Neural cell (in vitro differentiated cells): ENCODE results near the gene CACTIN. TPM values are rescaled to one million over a fixed set of nuclear protein-coding genes. Genes with fewer than 3 reads are reported as not detected.

Experiments used
- H2AFZ ChIP-seq: fragments of 200-600, 300-800 bp; sonication (generic), shearing (Covaris generic); 2 replicates; pipeline ENCODE4 v1.6.0; 2014; ENCODE audit warnings: low read depth, mild to moderate bottlenecking, antibody characterized with exemption, low read length, moderate library complexity
- H3F3A ChIP-seq: fragments of 200-600 bp; shearing (Covaris generic); 2 replicates; pipeline ENCODE4 v1.6.1; 2016; ENCODE audit warnings: mild to moderate bottlenecking, moderate library complexity, mixed read lengths, antibody characterized with exemption, low read length; ENCODE audit not compliant: insufficient read depth, poor library complexity, severe bottlenecking
- H3K27ac ChIP-seq: fragments of 200-600, 300-800 bp; sonication (generic), shearing (Covaris generic); 2 replicates; pipeline ENCODE4 v1.5.1; 2014; ENCODE audit warnings: mild to moderate bottlenecking, low read length, moderate library complexity
- H3K27me3 ChIP-seq: fragments of 300-800, 200-600 bp; sonication (generic), shearing (Covaris generic); 2 replicates; pipeline ENCODE4 v1.6.0; 2014; ENCODE audit warnings: mild to moderate bottlenecking, low read depth, low read length, moderate library complexity; ENCODE audit not compliant: insufficient read depth
- H3K36me3 ChIP-seq: fragments of 300-800, 200-600 bp; sonication (generic), shearing (Covaris generic); 2 replicates; pipeline ENCODE4 v1.5.1; 2014; ENCODE audit warnings: mild to moderate bottlenecking, antibody characterized with exemption, low read length, moderate library complexity; ENCODE audit not compliant: insufficient read depth
- H3K4me2 ChIP-seq: fragments of 300-800, 200-600 bp; sonication (generic), shearing (Covaris generic); 2 replicates; pipeline ENCODE4 v1.6.0; 2014; ENCODE audit warnings: mild to moderate bottlenecking, low read length
- H3K4me3 ChIP-seq: fragments of 300-800, 200-600 bp; sonication (generic), shearing (Covaris generic); 2 replicates; pipeline ENCODE4 v1.5.1; 2014; ENCODE audit warnings: mild to moderate bottlenecking, low read length, moderate library complexity
- H3K79me2 ChIP-seq: fragments of 200-600 bp; shearing (Covaris generic); replicated peaks from 2 replicates; pipeline ENCODE4 v1.6.0; 2014; ENCODE audit warnings: mild to moderate bottlenecking, low read length, moderate library complexity; ENCODE audit not compliant: insufficient read depth
- H3K9ac ChIP-seq: fragments of 300-800, 200-600 bp; sonication (generic), shearing (Covaris generic); 2 replicates; pipeline ENCODE4 v1.6.1; 2016; ENCODE audit warnings: mild to moderate bottlenecking, low read length, mixed read lengths
- H3K9me2 ChIP-seq: fragments of 200-600 bp; shearing (Covaris generic); 2 replicates; pipeline ENCODE4 v1.6.1; 2016; ENCODE audit warnings: mild to moderate bottlenecking, low read length, mixed read lengths; ENCODE audit not compliant: insufficient read depth
- H3K9me3 ChIP-seq: fragments of 200-600, 300-800 bp; sonication (generic), shearing (Covaris generic); 2 replicates; pipeline ENCODE4 v1.6.1; 2016; ENCODE audit warnings: mild to moderate bottlenecking, mixed run types, low read length, moderate library complexity, mixed read lengths
- H4K20me1 ChIP-seq: fragments of 200-600 bp; shearing (Covaris generic); 2 replicates; pipeline ENCODE4 v1.6.1; 2016; ENCODE audit warnings: mild to moderate bottlenecking, mixed run types; ENCODE audit not compliant: insufficient read depth
- CTCF ChIP-seq: fragments of 450-650 bp; IDR thresholded peaks from 2 replicates; pipeline ENCODE4 v1.5.1; 2014; ENCODE audit warnings: antibody characterized with exemption, mild to moderate bottlenecking, moderate library complexity; ENCODE audit not compliant: poor library complexity, severe bottlenecking
- EP300 ChIP-seq: fragments of 450-650 bp; conservative IDR thresholded peaks from 2 replicates; pipeline ENCODE4 v1.6.1; 2014; ENCODE audit warnings: antibody characterized with exemption, mild to moderate bottlenecking, moderate library complexity; ENCODE audit not compliant: poor library complexity, severe bottlenecking
- EZH2 ChIP-seq: fragments of 200-600, 300-800 bp; shearing (Covaris generic), sonication (generic); IDR thresholded peaks from 2 replicates; pipeline ENCODE4 v1.6.1; 2014; ENCODE audit warnings: antibody characterized with exemption, low read length, borderline replicate concordance, mild to moderate bottlenecking; ENCODE audit not compliant: insufficient read depth, poor library complexity, severe bottlenecking
- MXI1 ChIP-seq: fragments of 450-650 bp; conservative IDR thresholded peaks from 2 replicates; pipeline ENCODE4 v1.6.1; 2014; ENCODE audit warnings: antibody characterized with exemption, mild to moderate bottlenecking; ENCODE audit not compliant: poor library complexity, severe bottlenecking
- POLR2AphosphoS5 ChIP-seq: IDR thresholded peaks from 2 replicates; pipeline ENCODE4 v1.6.1; 2012
- RAD21 ChIP-seq: fragments of 450-650 bp; conservative IDR thresholded peaks from 2 replicates; pipeline ENCODE4 v1.6.1; 2014; ENCODE audit warnings: antibody characterized with exemption, mild to moderate bottlenecking, moderate library complexity
- REST ChIP-seq: IDR thresholded peaks from 2 replicates; pipeline ENCODE4 v1.6.1; 2012; ENCODE audit warnings: borderline replicate concordance
- SMC3 ChIP-seq: fragments of 450-650 bp; conservative IDR thresholded peaks from 2 replicates; pipeline ENCODE4 v1.6.1; 2014; ENCODE audit warnings: antibody characterized with exemption, mild to moderate bottlenecking, moderate library complexity; ENCODE audit not compliant: poor library complexity
- TAF1 ChIP-seq: IDR thresholded peaks from 2 replicates; pipeline ENCODE4 v1.6.1; 2012; ENCODE audit warnings: low read depth
- polyA plus RNA-seq: library from polyadenylated mRNA; depleted of rRNA; stranded (reverse); fragments of >200 nt; gene quantifications from 2 replicates; pipeline ENCODE4 v1.2.3, GENCODE V29; 2014

CACTIN gene
- polyA plus RNA-seq, 1 donor from 2014 or later: 21.4 TPM

- Histone ChIP-seq H3K4me3 (no peak overlapping the region), H3K79me2 (peaks cover 11% of the 10 kb centered on the region), H3K27ac (no peak overlapping the region), H4K20me1 (no peaks in the 10 kb centered on the region), H3K27me3 (no peaks in the 10 kb centered on the region), H3K9me2 (no peaks in the 10 kb centered on the region), H3K9ac (no peak overlapping the region), H3K36me3 (no peaks in the 10 kb centered on the region), H3K4me2 (no peak overlapping the region), H3K9me3 (no peaks in the 10 kb centered on the region), H2AFZ (no peak overlapping the region), H3F3A (no peaks in the 10 kb centered on the region)
- TF ChIP-seq EZH2 (no peak), SMC3 (no peak), RAD21 (no peak), MXI1 (no peak), CTCF (no peak), POLR2AphosphoS5 (no peak), REST (no peak), TAF1 (no peak), EP300 (no peak)
Observed at GRCh38 chr19:3620817-3621547, 5.6 kb downstream of the CACTIN start.

DNA sequence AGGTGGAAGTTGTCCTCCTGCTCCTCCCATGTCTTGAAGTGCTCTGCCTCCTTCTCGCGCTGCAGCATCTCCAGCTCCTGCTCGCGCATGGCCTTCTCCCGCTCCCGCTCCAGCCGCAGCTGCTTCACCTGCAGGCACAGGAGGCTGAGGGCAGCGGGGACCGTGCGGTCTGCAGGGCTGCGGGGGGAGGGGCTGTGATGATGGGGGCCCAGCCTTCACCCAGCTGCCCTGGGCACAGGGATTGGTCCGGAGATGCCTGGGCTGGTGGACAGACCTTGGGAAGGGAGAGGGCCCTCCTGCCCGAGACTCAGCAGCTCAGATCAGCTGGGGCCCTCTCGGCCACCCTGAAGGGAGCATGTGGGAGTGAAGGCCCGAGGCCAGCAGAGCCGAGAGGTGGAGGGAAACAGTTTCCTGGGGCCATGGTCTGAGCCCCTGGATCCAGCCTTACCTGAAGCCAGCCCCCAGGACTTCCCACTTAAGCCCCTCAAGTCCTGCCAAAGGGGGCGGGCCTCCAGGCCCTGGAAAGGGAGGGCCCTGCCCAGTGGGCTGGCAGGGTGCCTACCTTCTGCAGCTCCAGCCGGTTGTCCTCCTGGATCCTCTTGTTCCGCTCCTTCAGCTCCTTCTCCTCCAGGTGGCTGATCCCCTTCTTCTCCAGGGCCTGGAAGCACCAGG lies 6.3 kb downstream of the CACTIN start:
- H3K4me3 ChIP-seq: no peak overlapping the region
- H3K27me3 ChIP-seq: no peaks in the 10 kb centered on the region
- H3K36me3 ChIP-seq: no peaks in the 10 kb centered on the region
- no peaks in the 10 kb centered on the region for H3F3A ChIP-seq
- H3K27ac ChIP-seq: no peak overlapping the region
- no peak overlapping the region for H2AFZ ChIP-seq
- no peaks in the 10 kb centered on the region for H3K9me2 ChIP-seq
- H3K79me2 ChIP-seq: peaks cover 5% of the 10 kb centered on the region
- no peaks in the 10 kb centered on the region for H3K9me3 ChIP-seq
- no peak overlapping the region for H3K4me2 ChIP-seq
- no peak for TF ChIP-seq EZH2
- no peak for TF ChIP-seq CTCF
- TF ChIP-seq TAF1: no peak
- no peak for TF ChIP-seq REST
- TF ChIP-seq SMC3: no peak
- TF ChIP-seq RAD21: no peak
- no peak for TF ChIP-seq POLR2AphosphoS5
- TF ChIP-seq MXI1: no peak
- TF ChIP-seq EP300: no peak
- H4K20me1 ChIP-seq: no peaks in the 10 kb centered on the region
- no peak overlapping the region for H3K9ac ChIP-seq
